Left forelimb (tissue), 1 donor: ENCODE data around the gene TEX29.

Experiments used
- DNase-seq: peaks from one replicate; pipeline ENCODE4 v3.0.0-alpha.2; 2018; ENCODE audit warnings: low spot score

Gene TEX29

GRCh38 chr13:111322001-111322915 is 1.8 kb downstream of the TEX29 start:
- DNase-seq = peak; percentile 54

GRCh38 chr13:111322916-111323331 is 2.5 kb downstream of the TEX29 start:
- no peak for DNase-seq

GRCh38 chr13:111323549-111323948 is 3.1 kb downstream of the TEX29 start:
- no peak for DNase-seq

GRCh38 chr13:111323950-111324651 is 3.7 kb downstream of the TEX29 start:
- DNase-seq = no peak

GRCh38 chr13:111324736-111325135 is 4.3 kb downstream of the TEX29 start:
- no peak for DNase-seq

- no peak for DNase-seq
Measured at GRCh38 chr13:111325146-111325890, 4.9 kb downstream of the TEX29 start.

GRCh38 chr13:111325941-111326620 is 5.6 kb downstream of the TEX29 start:
- DNase-seq = no peak

GRCh38 chr13:111326621-111326965 is 6.2 kb downstream of the TEX29 start:
- DNase-seq = no peak

GRCh38 chr13:111326981-111327642 is 6.7 kb downstream of the TEX29 start:
- DNase-seq = peak; percentile 57

GRCh38 chr13:111327730-111328573 is 7.5 kb downstream of the TEX29 start:
- peak; percentile 34 for DNase-seq

- peak; percentile 48 for DNase-seq
Measured at GRCh38 chr13:111328574-111329410, 8.3 kb downstream of the TEX29 start.

GRCh38 chr13:111329641-111330040 is 9.2 kb downstream of the TEX29 start:
- DNase-seq = peak; percentile 26

GRCh38 chr13:111330066-111330610 is 9.7 kb downstream of the TEX29 start:
- peak; percentile 28 for DNase-seq

- no peak for DNase-seq
Measured at GRCh38 chr13:111335298-111335697, 14.9 kb downstream of the TEX29 start.

GRCh38 chr13:111336666-111337065 is 16.2 kb downstream of the TEX29 start:
- DNase-seq = no peak

- DNase-seq = no peak
Measured at GRCh38 chr13:111337206-111337605, 16.8 kb downstream of the TEX29 start.

GRCh38 chr13:111337741-111338140 is 17.3 kb downstream of the TEX29 start:
- DNase-seq = no peak

- no peak for DNase-seq
Measured at GRCh38 chr13:111338841-111339240, 18.4 kb downstream of the TEX29 start.
